Esophagus muscularis mucosa (tissue), 3 donors: Measurements from ENCODE around the gene PHC1.

Source experiments
- POLR2A ChIP-seq: fragments of 450-650 bp; IDR thresholded peaks from one replicate; pipeline ENCODE4 v1.6.1; 2017; ENCODE audit warnings: antibody characterized with exemption, moderate library complexity, mild to moderate bottlenecking, low read depth
- TF ChIP-seq, protein P1 (sequence below), 3 experiments: fragments of 200-600 bp in 2 of 3; fragments of 450-650 bp in 1 of 3; sonication (generic) in 2 of 3; IDR thresholded peaks; one replicate each; pipeline ENCODE4 v1.5.1; 2017 to 2019; ENCODE audit warnings: antibody characterized with exemption in 3 of 3, mild to moderate bottlenecking in 2 of 3, moderate library complexity in 1 of 3

DNA sequence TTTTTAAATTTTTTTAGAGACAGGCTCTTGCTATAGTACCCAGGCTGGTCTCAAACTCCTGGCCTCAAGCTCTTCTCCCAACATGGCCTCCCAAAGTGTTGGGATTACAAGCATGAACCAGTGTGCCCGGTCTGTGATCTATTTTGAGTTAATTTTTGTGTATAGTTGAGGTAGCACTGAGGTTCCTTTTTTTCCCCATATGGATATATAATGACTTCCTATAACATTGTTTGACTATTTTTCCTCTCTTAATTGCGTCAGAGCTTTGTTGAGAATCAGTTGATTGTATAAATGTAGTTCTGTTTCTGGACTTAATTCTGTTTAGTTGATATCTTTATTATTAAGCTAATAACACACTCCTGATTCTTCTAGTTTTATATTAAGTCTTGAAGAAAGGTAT, 43.8 kb downstream of the PHC1 start:
- TF ChIP-seq, protein P1, sequence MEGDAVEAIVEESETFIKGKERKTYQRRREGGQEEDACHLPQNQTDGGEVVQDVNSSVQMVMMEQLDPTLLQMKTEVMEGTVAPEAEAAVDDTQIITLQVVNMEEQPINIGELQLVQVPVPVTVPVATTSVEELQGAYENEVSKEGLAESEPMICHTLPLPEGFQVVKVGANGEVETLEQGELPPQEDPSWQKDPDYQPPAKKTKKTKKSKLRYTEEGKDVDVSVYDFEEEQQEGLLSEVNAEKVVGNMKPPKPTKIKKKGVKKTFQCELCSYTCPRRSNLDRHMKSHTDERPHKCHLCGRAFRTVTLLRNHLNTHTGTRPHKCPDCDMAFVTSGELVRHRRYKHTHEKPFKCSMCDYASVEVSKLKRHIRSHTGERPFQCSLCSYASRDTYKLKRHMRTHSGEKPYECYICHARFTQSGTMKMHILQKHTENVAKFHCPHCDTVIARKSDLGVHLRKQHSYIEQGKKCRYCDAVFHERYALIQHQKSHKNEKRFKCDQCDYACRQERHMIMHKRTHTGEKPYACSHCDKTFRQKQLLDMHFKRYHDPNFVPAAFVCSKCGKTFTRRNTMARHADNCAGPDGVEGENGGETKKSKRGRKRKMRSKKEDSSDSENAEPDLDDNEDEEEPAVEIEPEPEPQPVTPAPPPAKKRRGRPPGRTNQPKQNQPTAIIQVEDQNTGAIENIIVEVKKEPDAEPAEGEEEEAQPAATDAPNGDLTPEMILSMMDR (IDR thresholded peaks at IDR 0.05) = no peak
- TF ChIP-seq POLR2A = no peak
